IPS-18a (cell line): ENCODE results near the gene CD300LB.
"Not testable (repeated sequence)": the region's sequence is repeated elsewhere in the genome, so short reads cannot be mapped to it uniquely, and the experiment has no call there.

Experiments
- H3K27ac ChIP-seq: one replicate; pipeline ENCODE4 v1.5.1; 2013; ENCODE audit warnings: low read length
- H3K27me3 ChIP-seq: one replicate; pipeline ENCODE4 v1.6.1; 2013; ENCODE audit warnings: mild to moderate bottlenecking, low read length; ENCODE audit not compliant: control insufficient read depth, insufficient read depth
- H3K36me3 ChIP-seq: one replicate; pipeline ENCODE4 v1.6.1; 2013; ENCODE audit warnings: low read depth, low read length; ENCODE audit not compliant: control insufficient read depth
- H3K4me1 ChIP-seq: one replicate; pipeline ENCODE4 v1.6.1; 2013; ENCODE audit warnings: low read depth, low read length; ENCODE audit not compliant: control insufficient read depth
- H3K4me3 ChIP-seq: one replicate; pipeline ENCODE4 v1.5.1; 2013; ENCODE audit warnings: low read length
- H3K9ac ChIP-seq: one replicate; pipeline ENCODE4 v1.6.1; 2013; ENCODE audit warnings: mild to moderate bottlenecking, low read length, moderate library complexity
- H3K9me3 ChIP-seq: one replicate; pipeline ENCODE4 v1.6.1; 2013; ENCODE audit warnings: low read depth, low read length; ENCODE audit not compliant: control insufficient read depth

CD300LB gene

GRCh38 chr17:74512036-74512435 lies 19.2 kb downstream of the CD300LB start:
- H3K4me1 ChIP-seq = no peaks in the 10 kb centered on the region
- no peak overlapping the region for H3K27ac ChIP-seq
- H3K36me3 ChIP-seq = no peaks in the 10 kb centered on the region
- H3K9me3 ChIP-seq = peaks cover 12% of the 10 kb centered on the region
- H3K4me3 ChIP-seq = no peak overlapping the region
- H3K27me3 ChIP-seq = no peaks in the 10 kb centered on the region
- no peak overlapping the region for H3K9ac ChIP-seq

GRCh38 chr17:74508156-74508555 lies 23.1 kb downstream of the CD300LB start:
- Histone ChIP-seq H3K9ac (no peak overlapping the region), H3K27ac (no peak overlapping the region), H3K9me3 (no peaks in the 10 kb centered on the region), H3K36me3 (no peaks in the 10 kb centered on the region), H3K27me3 (no peaks in the 10 kb centered on the region), H3K4me1 (no peaks in the 10 kb centered on the region), H3K4me3 (no peak overlapping the region)

- not testable (repeated sequence) for H3K36me3 ChIP-seq, H3K27ac ChIP-seq, H3K9ac ChIP-seq, H3K9me3 ChIP-seq, H3K4me3 ChIP-seq, H3K4me1 ChIP-seq, H3K27me3 ChIP-seq
Measured at GRCh38 chr17:74503949-74504348, 27.3 kb downstream of the CD300LB start.

GRCh38 chr17:74502861-74503260 lies 28.4 kb downstream of the CD300LB start:
- H3K27ac ChIP-seq = no peak overlapping the region
- no peak overlapping the region for H3K9ac ChIP-seq
- no peaks in the 10 kb centered on the region for H3K4me1 ChIP-seq
- no peak overlapping the region for H3K4me3 ChIP-seq
- no peaks in the 10 kb centered on the region for H3K36me3 ChIP-seq
- no peaks in the 10 kb centered on the region for H3K9me3 ChIP-seq
- H3K27me3 ChIP-seq = no peaks in the 10 kb centered on the region

GRCh38 chr17:74499992-74500391 lies 31.3 kb downstream of the CD300LB start:
- Histone ChIP-seq H3K9ac (no peak overlapping the region), H3K4me1 (no peaks in the 10 kb centered on the region), H3K4me3 (no peak overlapping the region), H3K36me3 (no peaks in the 10 kb centered on the region), H3K27ac (no peak overlapping the region), H3K27me3 (no peaks in the 10 kb centered on the region), H3K9me3 (no peaks in the 10 kb centered on the region)

GRCh38 chr17:74497471-74497870 lies 33.8 kb downstream of the CD300LB start:
- Histone ChIP-seq H3K9ac (no peak overlapping the region), H3K4me3 (no peak overlapping the region), H3K27me3 (no peaks in the 10 kb centered on the region), H3K36me3 (no peaks in the 10 kb centered on the region), H3K9me3 (no peaks in the 10 kb centered on the region), H3K27ac (no peak overlapping the region), H3K4me1 (peaks cover 3% of the 10 kb centered on the region)

- peaks cover 3% of the 10 kb centered on the region for H3K4me1 ChIP-seq
- no peak overlapping the region for H3K27ac ChIP-seq
- no peaks in the 10 kb centered on the region for H3K9me3 ChIP-seq
- no peaks in the 10 kb centered on the region for H3K36me3 ChIP-seq
- no peaks in the 10 kb centered on the region for H3K27me3 ChIP-seq
- H3K4me3 ChIP-seq = no peak overlapping the region
- H3K9ac ChIP-seq = no peak overlapping the region
Measured at GRCh38 chr17:74493331-74493833, 37.9 kb downstream of the CD300LB start.

GRCh38 chr17:74491626-74492025 lies 39.6 kb downstream of the CD300LB start:
- no peaks in the 10 kb centered on the region for H3K9me3 ChIP-seq
- no peak overlapping the region for H3K9ac ChIP-seq
- H3K27ac ChIP-seq = no peak overlapping the region
- H3K4me1 ChIP-seq = peaks cover 3% of the 10 kb centered on the region
- H3K36me3 ChIP-seq = no peaks in the 10 kb centered on the region
- H3K27me3 ChIP-seq = no peaks in the 10 kb centered on the region
- H3K4me3 ChIP-seq = no peak overlapping the region

GRCh38 chr17:74490716-74491115 lies 40.6 kb downstream of the CD300LB start:
- no peak overlapping the region for H3K9ac ChIP-seq
- H3K4me3 ChIP-seq = no peak overlapping the region
- H3K27me3 ChIP-seq = no peaks in the 10 kb centered on the region
- peaks cover 3% of the 10 kb centered on the region for H3K4me1 ChIP-seq
- no peaks in the 10 kb centered on the region for H3K9me3 ChIP-seq
- no peak overlapping the region for H3K27ac ChIP-seq
- H3K36me3 ChIP-seq = no peaks in the 10 kb centered on the region

GRCh38 chr17:74488276-74488675 lies 43.0 kb downstream of the CD300LB start:
- not testable (repeated sequence) for H3K9ac ChIP-seq, H3K4me3 ChIP-seq, H3K36me3 ChIP-seq, H3K27me3 ChIP-seq, H3K4me1 ChIP-seq, H3K27ac ChIP-seq, H3K9me3 ChIP-seq

GRCh38 chr17:74485841-74486240 lies 45.4 kb downstream of the CD300LB start:
- Histone ChIP-seq H3K9me3 (no peaks in the 10 kb centered on the region), H3K4me1 (no peaks in the 10 kb centered on the region), H3K9ac (no peak overlapping the region), H3K27ac (no peak overlapping the region), H3K4me3 (no peak overlapping the region), H3K36me3 (no peaks in the 10 kb centered on the region), H3K27me3 (no peaks in the 10 kb centered on the region)

- no peak overlapping the region for H3K9ac ChIP-seq
- no peak overlapping the region for H3K4me3 ChIP-seq
- no peaks in the 10 kb centered on the region for H3K36me3 ChIP-seq
- H3K4me1 ChIP-seq = no peaks in the 10 kb centered on the region
- H3K27me3 ChIP-seq = no peaks in the 10 kb centered on the region
- H3K27ac ChIP-seq = no peak overlapping the region
- no peaks in the 10 kb centered on the region for H3K9me3 ChIP-seq
Measured at GRCh38 chr17:74485022-74485743, 46.1 kb downstream of the CD300LB start.
